C4-2B (cell line): ENCODE measurements around the gene SFTPA2.
"Not testable (repeated sequence)": the region's sequence is repeated elsewhere in the genome, so short reads cannot be mapped to it uniquely, and the experiment has no call there.

Experiments
- H3K27ac ChIP-seq: fragments of 450-650 bp; 2 replicates; pipeline ENCODE4 v1.5.1; 2017
- ZFX ChIP-seq: fragments of 450-650 bp; IDR thresholded peaks from 2 replicates; pipeline ENCODE4 v1.6.1; 2017
- TF ChIP-seq, protein P1 (sequence below): fragments of 450-650 bp; conservative IDR thresholded peaks from 2 replicates; pipeline ENCODE4 v1.5.1; 2017; ENCODE audit warnings: mild to moderate bottlenecking

Gene SFTPA2

DNA sequence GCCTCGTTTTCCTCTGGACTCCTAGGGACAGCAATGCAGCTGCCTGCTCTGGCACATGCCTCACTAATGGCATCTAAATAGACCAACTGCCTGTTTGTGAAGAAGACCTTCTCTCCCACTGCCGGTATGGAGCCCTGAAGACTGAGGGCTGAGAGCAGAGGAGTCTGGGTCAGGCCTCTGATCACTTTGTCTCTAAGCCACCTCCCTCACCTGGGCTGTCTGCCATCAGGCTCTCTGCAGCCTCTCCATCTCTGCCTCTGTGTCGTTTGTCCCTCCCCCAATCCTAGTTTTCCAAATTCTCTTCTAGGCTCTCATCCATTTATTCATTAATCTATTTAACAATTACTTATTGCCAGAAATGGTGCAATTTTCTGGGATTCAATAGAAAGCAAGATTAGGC is 35.3 kb upstream of the SFTPA2 start:
- H3K27ac ChIP-seq: no peak overlapping the region
- TF ChIP-seq, protein P1, sequence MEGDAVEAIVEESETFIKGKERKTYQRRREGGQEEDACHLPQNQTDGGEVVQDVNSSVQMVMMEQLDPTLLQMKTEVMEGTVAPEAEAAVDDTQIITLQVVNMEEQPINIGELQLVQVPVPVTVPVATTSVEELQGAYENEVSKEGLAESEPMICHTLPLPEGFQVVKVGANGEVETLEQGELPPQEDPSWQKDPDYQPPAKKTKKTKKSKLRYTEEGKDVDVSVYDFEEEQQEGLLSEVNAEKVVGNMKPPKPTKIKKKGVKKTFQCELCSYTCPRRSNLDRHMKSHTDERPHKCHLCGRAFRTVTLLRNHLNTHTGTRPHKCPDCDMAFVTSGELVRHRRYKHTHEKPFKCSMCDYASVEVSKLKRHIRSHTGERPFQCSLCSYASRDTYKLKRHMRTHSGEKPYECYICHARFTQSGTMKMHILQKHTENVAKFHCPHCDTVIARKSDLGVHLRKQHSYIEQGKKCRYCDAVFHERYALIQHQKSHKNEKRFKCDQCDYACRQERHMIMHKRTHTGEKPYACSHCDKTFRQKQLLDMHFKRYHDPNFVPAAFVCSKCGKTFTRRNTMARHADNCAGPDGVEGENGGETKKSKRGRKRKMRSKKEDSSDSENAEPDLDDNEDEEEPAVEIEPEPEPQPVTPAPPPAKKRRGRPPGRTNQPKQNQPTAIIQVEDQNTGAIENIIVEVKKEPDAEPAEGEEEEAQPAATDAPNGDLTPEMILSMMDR: no peak
- TF ChIP-seq ZFX: no peak

DNA sequence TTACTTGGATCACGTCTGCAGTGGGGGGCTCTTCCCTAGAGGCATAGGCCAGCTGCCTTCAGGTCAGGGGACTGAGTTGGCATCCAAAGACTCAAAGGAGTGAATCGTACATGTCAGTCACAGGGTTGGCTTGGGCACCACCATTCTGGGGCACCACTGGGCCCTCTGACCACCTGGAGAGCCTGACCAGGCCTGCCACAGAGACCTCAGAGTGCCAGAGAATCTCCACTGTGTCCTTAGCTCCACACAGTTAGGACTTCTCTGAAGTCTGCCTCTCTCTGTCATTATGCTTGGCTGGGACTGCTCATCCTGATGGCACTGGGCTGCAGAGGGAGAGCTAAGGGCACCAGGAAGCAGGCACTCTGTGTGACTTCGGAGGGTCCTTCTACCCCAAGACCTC is 34.4 kb upstream of the SFTPA2 start:
- not testable (repeated sequence) for H3K27ac ChIP-seq

DNA sequence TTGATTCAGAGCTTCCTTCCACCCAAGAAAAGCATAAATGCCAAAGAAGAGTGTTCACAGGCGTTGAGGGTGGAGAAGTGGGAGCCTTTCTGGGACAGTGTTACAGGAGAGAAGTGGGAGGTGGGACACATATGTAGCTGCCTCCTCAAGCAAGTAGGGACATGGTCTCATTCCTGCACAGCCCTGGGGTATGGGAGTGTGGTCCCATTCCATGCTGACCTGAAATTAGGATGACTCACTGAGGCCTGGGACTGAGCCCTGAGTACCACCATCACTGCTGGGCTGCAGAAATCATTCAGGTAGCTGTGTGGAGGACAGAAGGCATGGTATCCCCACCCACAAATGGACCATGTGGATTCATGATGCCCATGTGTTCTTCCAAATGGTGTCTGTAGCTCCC is 33.2 kb upstream of the SFTPA2 start:
- TF ChIP-seq, protein P1: no peak
- TF ChIP-seq ZFX: no peak

DNA sequence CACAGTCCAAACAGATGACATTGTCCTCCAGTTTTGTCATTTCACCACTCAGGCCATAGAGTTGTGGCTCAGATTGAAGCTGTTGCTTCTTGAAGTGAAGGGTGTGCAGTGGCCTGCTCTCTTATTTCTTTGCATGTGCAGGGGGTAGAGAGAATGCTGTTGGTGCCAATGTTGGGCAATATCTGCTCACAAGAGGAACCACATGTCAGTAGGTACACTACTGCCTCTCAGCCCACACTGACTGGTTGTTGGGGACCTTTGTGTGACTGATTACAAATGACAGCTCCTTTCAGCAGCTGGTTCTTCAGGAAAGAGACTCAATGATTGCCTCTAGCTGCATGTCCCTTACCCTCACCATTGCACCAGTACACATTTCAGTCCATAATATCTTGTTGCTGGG is 28.6 kb upstream of the SFTPA2 start:
- no peak overlapping the region for H3K27ac ChIP-seq
- TF ChIP-seq ZFX: no peak
- TF ChIP-seq, protein P1: no peak

More for the DNA sequence above, 33.2 kb upstream of the SFTPA2 start:
- no peak overlapping the region for H3K27ac ChIP-seq

DNA sequence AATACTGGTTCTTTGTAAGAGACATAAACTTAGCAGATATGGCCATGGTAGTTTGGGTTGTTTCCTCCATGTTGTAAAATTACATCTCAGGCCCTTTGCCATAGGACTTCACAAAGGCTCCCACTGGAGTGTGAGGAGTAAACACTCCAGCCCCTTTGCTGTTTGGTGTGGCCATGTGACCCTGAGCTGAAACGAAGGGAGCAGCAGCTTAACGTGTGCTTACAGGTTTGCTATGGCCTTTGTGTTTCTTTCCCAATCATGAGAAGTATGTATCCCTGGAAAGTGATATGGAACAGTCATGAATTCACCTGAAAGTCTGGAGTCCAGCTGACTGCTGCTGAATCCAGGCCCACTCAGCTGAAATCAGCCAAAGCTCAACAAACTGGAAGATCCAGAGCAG is 26.7 kb upstream of the SFTPA2 start:
- TF ChIP-seq ZFX: no peak
- TF ChIP-seq, protein P1: no peak
- H3K27ac ChIP-seq: no peak overlapping the region

DNA sequence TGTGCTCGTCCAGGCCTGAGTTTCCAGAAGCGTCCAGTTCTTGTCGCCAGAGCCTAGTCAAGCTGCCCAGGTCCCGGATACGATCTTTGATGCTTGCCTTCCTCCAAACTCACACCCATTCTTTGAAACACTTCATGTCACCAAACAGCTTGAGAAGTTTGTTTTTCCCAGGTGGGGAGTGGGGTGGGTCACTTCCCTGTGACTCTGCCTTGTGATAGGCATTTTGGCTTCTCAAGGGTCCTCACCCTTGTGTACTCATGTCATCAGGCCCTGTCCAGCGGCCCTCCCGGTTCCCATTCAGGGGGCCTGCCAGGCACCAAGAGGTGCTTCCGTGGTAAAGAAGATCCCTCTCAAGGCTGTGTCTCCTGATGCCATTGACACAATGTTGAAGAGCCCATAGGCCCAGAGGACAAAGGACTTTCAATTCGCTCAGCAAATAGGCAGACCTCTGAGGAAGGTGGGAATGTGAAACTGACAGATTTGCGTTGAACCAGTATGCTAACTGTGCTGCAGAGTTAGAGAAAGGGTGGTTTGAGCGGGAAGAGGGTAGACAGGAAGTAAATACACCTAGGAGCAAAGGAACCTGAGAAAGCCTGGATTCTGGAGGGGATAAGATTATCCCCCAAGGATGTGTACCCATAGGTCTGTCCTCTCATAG is 25.8 kb upstream of the SFTPA2 start:
- TF ChIP-seq ZFX: no peak
- TF ChIP-seq, protein P1: no peak
- H3K27ac ChIP-seq: no peak overlapping the region

DNA sequence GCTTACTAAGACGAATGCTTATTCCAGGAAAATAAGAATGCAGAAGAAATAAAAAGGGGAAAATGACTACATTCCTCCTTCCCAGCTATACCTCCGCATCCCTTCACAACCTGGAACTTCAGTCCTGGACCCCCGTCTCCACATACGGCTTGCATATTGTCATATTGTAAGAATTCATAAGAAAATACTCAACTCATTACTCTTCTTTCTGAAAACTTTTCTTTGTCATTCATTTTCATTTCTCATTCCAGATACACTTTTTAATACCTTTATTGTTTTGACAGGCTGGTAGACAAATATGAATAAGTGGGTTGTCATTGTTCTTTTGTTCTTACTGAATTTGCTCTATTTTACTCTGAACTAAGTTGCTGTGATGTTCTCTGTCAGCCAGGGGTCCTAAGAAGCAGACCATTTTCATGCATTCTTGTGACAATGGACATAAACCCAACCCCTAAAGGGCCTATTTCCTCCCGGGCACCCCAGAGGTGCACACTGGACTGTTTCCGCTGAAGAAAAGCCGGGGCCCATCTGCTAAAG is 23.3 kb upstream of the SFTPA2 start:
- TF ChIP-seq, protein P1: no peak

DNA sequence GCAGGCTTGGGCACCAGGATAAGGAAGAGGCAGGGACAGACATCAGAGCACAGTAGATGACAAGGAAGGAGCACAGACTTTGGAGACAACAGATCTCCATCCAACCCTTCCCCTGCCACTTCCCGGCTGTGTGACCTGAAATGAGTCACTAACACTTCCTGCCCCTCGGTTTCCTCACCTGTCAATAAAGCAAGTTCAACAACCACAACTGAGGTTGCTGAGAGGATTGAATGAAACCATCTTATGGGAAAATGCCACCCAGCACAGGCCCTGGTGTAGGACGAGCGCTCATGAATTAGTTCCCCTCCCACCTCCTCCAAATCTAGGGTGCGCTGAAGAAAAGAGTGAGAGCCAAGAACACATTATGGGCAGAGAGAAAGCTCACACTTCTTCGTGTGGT is 22.7 kb upstream of the SFTPA2 start:
- not testable (repeated sequence) for H3K27ac ChIP-seq

More for the DNA sequence above, 23.3 kb upstream of the SFTPA2 start:
- no peak overlapping the region for H3K27ac ChIP-seq
